HCT116 (cell line): ENCODE data around the gene THADA. TPM values are rescaled to one million over a fixed set of nuclear protein-coding genes. Genes with fewer than 3 reads are reported as not detected.

Experiments
- ATAC-seq: fragments of 200-7000 bp; cut with Tn5 transposase; 2 replicates; pipeline ENCODE4 v1.9.1; 2020; ENCODE audit warnings: mild to moderate bottlenecking, moderate library complexity
- BruUV-seq: library from RNA; stranded (reverse); fragments of 400-500 nt; replicated peaks from 2 replicates; lab custom pipeline; 2021; lab: Mats Ljungman, UMichigan
- CTCF ChIA-PET: fragments of 300-600 bp; sonication (Branson Sonifier 250); formaldehyde crosslinking; loops from one replicate; lab custom pipeline; 2021; ENCODE audit warnings: antibody characterized with exemption; lab: Charles Lee
- POLR2A ChIA-PET: fragments of 300-600, 350-600 bp; sonication (Branson Sonifier 250); formaldehyde crosslinking; loops from one replicate; lab custom pipeline; 2021; ENCODE audit warnings: antibody characterized with exemption; lab: Charles Lee
- RAD21 ChIA-PET, 2 experiments: fragments of 300-600 bp; sonication (Branson Sonifier 250); formaldehyde crosslinking; loops; one replicate each; lab custom pipeline; 2023; ENCODE audit warnings: low total read pairs in 2 of 2; ENCODE audit not compliant: uncharacterized antibody in 2 of 2, unreplicated experiment in 2 of 2, low non-redundant PET in 1 of 2; lab: Charles Lee
- DNase-seq: peaks from one replicate; pipeline ENCODE4 v3.0.0-alpha.2; 2010; ENCODE audit warnings: low read depth, low spot score
- H2AFZ ChIP-seq: fragments of 200-600 bp; shearing (Covaris generic), sonication (generic); 2 replicates; pipeline ENCODE4 v1.6.1; 2017; ENCODE audit warnings: low read depth, mixed run types, mixed read lengths, antibody characterized with exemption, low read length; ENCODE audit not compliant: poor library complexity, severe bottlenecking
- H3K27ac ChIP-seq: 2 replicates; pipeline ENCODE4 v1.5.1; 2012; ENCODE audit warnings: low read depth, low read length
- H3K27me3 ChIP-seq: fragments of 200-600 bp; sonication (generic); 2 replicates; pipeline ENCODE4 v1.6.1; 2016; ENCODE audit warnings: mixed run types, low read length, mixed read lengths; ENCODE audit not compliant: insufficient read depth
- H3K36me3 ChIP-seq, 2 experiments: fragments of 200-500 bp in 1 of 2; fragments of 200-600 bp in 1 of 2; sonication (Bioruptor generic) in 1 of 2; sonication (generic) in 1 of 2; 2 replicates each; pipeline versions ENCODE4 v1.5.1 to v1.6.1; 2014 to 2016; ENCODE audit warnings: low read length in 2 of 2, inconsistent platforms in 1 of 2, mixed read lengths in 1 of 2, mixed run types in 1 of 2; ENCODE audit not compliant: insufficient read depth in 2 of 2, control insufficient read depth in 1 of 2
- H3K4me1 ChIP-seq, 2 experiments: fragments of 200-600 bp in 1 of 2; sonication (generic) in 1 of 2; 2 replicates each; pipeline versions ENCODE4 v1.5.1 to v1.6.1; 2012 to 2017; ENCODE audit warnings: low read length in 2 of 2, inconsistent platforms in 1 of 2, mild to moderate bottlenecking in 1 of 2, mixed read lengths in 1 of 2, mixed run types in 1 of 2, moderate library complexity in 1 of 2; ENCODE audit not compliant: insufficient read depth in 2 of 2, control insufficient read depth in 1 of 2
- H3K4me2 ChIP-seq: fragments of 200-600 bp; sonication (generic); 2 replicates; pipeline ENCODE4 v1.6.1; 2017; ENCODE audit warnings: mixed run types, low read length, mixed read lengths
- H3K4me3 ChIP-seq, 2 experiments: fragments of 200-600 bp in 1 of 2; sonication (generic) in 1 of 2; replicated peaks in 1 of 2; 2 replicates each; pipeline ENCODE4 v1.5.1; 2011 to 2016; ENCODE audit warnings: low read length in 2 of 2, control low read depth in 1 of 2, low read depth in 1 of 2, mild to moderate bottlenecking in 1 of 2, mixed read lengths in 1 of 2, mixed run types in 1 of 2
- H3K79me2 ChIP-seq: fragments of 200-600 bp; sonication (generic); 2 replicates; pipeline ENCODE4 v1.6.1; 2017; ENCODE audit warnings: mild to moderate bottlenecking, mixed run types, low read length, moderate library complexity, mixed read lengths; ENCODE audit not compliant: insufficient read depth
- H3K9ac ChIP-seq: fragments of 200-600 bp; sonication (generic); 2 replicates; pipeline ENCODE4 v1.6.1; 2016; ENCODE audit warnings: low read length, mixed read lengths
- H3K9me2 ChIP-seq: fragments of 200-600 bp; sonication (generic), shearing (Covaris generic); 2 replicates; pipeline ENCODE4 v1.6.1; 2017; ENCODE audit warnings: mixed run types, mild to moderate bottlenecking, moderate library complexity; ENCODE audit not compliant: insufficient read depth
- H3K9me3 ChIP-seq, 2 experiments: fragments of 200-500 bp in 1 of 2; fragments of 200-600 bp in 1 of 2; sonication (Bioruptor generic) in 1 of 2; sonication (generic) in 1 of 2; 2 replicates each; pipeline ENCODE4 v1.6.1; 2014 to 2017; ENCODE audit warnings: low read length in 2 of 2, mixed read lengths in 2 of 2, inconsistent platforms in 1 of 2, low read depth in 1 of 2, mild to moderate bottlenecking in 1 of 2, mixed run types in 1 of 2, moderate library complexity in 1 of 2; ENCODE audit not compliant: control insufficient read depth in 1 of 2, insufficient read depth in 1 of 2
- H4K20me1 ChIP-seq: fragments of 200-600 bp; sonication (generic), shearing (Covaris generic); 2 replicates; pipeline ENCODE4 v1.6.1; 2017; ENCODE audit warnings: mixed run types, mild to moderate bottlenecking, moderate library complexity; ENCODE audit not compliant: insufficient read depth
- EGR1 ChIP-seq: IDR thresholded peaks from 2 replicates; pipeline ENCODE4 v1.6.1; 2012; ENCODE audit warnings: low read depth
- ELF1 ChIP-seq: IDR thresholded peaks from 2 replicates; pipeline ENCODE4 v1.6.1; 2012; ENCODE audit warnings: low read depth, borderline replicate concordance
- EZH2 ChIP-seq: fragments of 200-600 bp; sonication (generic); IDR thresholded peaks from 2 replicates; pipeline ENCODE4 v1.6.1; 2017; ENCODE audit warnings: antibody characterized with exemption, mixed run types
- MAX ChIP-seq: IDR thresholded peaks from 2 replicates; pipeline ENCODE4 v1.6.1; 2012
- POLR2A ChIP-seq: IDR thresholded peaks from 2 replicates; pipeline ENCODE4 v1.7.0; 2011; ENCODE audit warnings: borderline replicate concordance; ENCODE audit not compliant: insufficient read depth, insufficient read length; ENCODE audit errors: extremely low read depth
- SIN3A ChIP-seq: IDR thresholded peaks from 2 replicates; pipeline ENCODE4 v1.6.1; 2012; ENCODE audit warnings: low read depth
- SP1 ChIP-seq: IDR thresholded peaks from 2 replicates; pipeline ENCODE4 v1.6.1; 2012; ENCODE audit warnings: low read depth
- TCF7L2 ChIP-seq: IDR thresholded peaks from 2 replicates; pipeline ENCODE4 v1.7.0; 2011; ENCODE audit warnings: borderline replicate concordance, inconsistent platforms; ENCODE audit not compliant: insufficient read depth, insufficient read length; ENCODE audit errors: extremely low read depth
- ZNF274 ChIP-seq: fragments of 200-500 bp; sonication (Bioruptor generic); IDR thresholded peaks from 2 replicates; pipeline ENCODE4 v1.6.1; 2014; ENCODE audit warnings: mild to moderate bottlenecking, low read depth, low read length, inconsistent platforms
- intact Hi-C: fragments of 100-400 bp; cut with micrococcal nuclease; formaldehyde crosslinking; loops from 2 replicates; pipeline ENCODE4 v1.10.0; 2022
- total RNA-seq: library from RNA; stranded (reverse); gene quantifications from one replicate; pipeline ENCODE4 v1.2.1, GENCODE V29; 2021; ENCODE audit not compliant: unreplicated experiment
- TF ChIP-seq, protein P1 (sequence below): IDR thresholded peaks from 2 replicates; pipeline ENCODE4 v1.6.1; 2012
- TF ChIP-seq, protein P2 (sequence below), 3 experiments: fragments of 200-600 bp in 1 of 3; sonication (generic) in 1 of 3; IDR thresholded peaks in 2 of 3; conservative IDR thresholded peaks in 1 of 3; 2 replicates each; pipeline ENCODE4 v1.5.1; 2012 to 2017; ENCODE audit warnings: low read depth in 2 of 3, low read length in 2 of 3, antibody characterized with exemption in 1 of 3, borderline replicate concordance in 1 of 3, control low read depth in 1 of 3, mild to moderate bottlenecking in 1 of 3, mixed read lengths in 1 of 3, mixed run types in 1 of 3, moderate library complexity in 1 of 3; ENCODE audit not compliant: insufficient read depth in 1 of 3

The THADA gene
- total RNA-seq, 1 experiment from 2014 or later = 30.7 TPM

- ATAC-seq = peak; percentile 29
- BruUV-seq = no TSS peak
- RAD21 ChIA-PET = no interaction called here
Observed at GRCh38 chr2:43185146-43185545, 410.7 kb downstream of the THADA start.

More at GRCh38 chr2:43185146-43185545, 410.7 kb downstream of the THADA start:
- Histone ChIP-seq H3K36me3 (no peaks in the 10 kb centered on the region), H3K9me2 (no peaks in the 10 kb centered on the region), H3K27ac (peak overlapping the region; percentile 51), H3K4me1 (peaks cover 22 to 62% of the 10 kb centered on the region in 2 experiments), H3K27me3 (no peaks in the 10 kb centered on the region), H3K4me2 (peak overlapping the region; percentile 73), H2AFZ (peak overlapping the region; percentile 29), H3K4me3 (peak overlapping the region in 1 of 2 experiments; percentile 27; a peak in 2 of 4 replicates), H3K9ac (peak overlapping the region; percentile 60), H4K20me1 (no peaks in the 10 kb centered on the region), H3K9me3 (no peaks in the 10 kb centered on the region), H3K79me2 (no peaks in the 10 kb centered on the region)
- ChIA-PET POLR2A (no interaction called here), CTCF (no interaction called here)
- peak; percentile 69 for DNase-seq
- intact Hi-C loops = no loop called here
- TF ChIP-seq EZH2 = no peak
- TF ChIP-seq SP1 = no peak
- TF ChIP-seq MAX = no peak
- no peak for TF ChIP-seq ZNF274
- TF ChIP-seq EGR1 = no peak
- TF ChIP-seq, protein P1, sequence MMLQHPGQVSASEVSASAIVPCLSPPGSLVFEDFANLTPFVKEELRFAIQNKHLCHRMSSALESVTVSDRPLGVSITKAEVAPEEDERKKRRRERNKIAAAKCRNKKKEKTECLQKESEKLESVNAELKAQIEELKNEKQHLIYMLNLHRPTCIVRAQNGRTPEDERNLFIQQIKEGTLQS = no peak
- no peak for TF ChIP-seq TCF7L2
- no peak for TF ChIP-seq POLR2A
- TF ChIP-seq, protein P2, sequence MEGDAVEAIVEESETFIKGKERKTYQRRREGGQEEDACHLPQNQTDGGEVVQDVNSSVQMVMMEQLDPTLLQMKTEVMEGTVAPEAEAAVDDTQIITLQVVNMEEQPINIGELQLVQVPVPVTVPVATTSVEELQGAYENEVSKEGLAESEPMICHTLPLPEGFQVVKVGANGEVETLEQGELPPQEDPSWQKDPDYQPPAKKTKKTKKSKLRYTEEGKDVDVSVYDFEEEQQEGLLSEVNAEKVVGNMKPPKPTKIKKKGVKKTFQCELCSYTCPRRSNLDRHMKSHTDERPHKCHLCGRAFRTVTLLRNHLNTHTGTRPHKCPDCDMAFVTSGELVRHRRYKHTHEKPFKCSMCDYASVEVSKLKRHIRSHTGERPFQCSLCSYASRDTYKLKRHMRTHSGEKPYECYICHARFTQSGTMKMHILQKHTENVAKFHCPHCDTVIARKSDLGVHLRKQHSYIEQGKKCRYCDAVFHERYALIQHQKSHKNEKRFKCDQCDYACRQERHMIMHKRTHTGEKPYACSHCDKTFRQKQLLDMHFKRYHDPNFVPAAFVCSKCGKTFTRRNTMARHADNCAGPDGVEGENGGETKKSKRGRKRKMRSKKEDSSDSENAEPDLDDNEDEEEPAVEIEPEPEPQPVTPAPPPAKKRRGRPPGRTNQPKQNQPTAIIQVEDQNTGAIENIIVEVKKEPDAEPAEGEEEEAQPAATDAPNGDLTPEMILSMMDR (IDR thresholded peaks at IDR 0.05 in 2 of 3, conservative IDR thresholded peaks at IDR 0.05 in 1 of 3; ENCODE audit: borderline replicate concordance in 1 of 3, insufficient read depth in 1 of 3, low read depth in 2 of 3, low read length in 2 of 3) = no peak
- TF ChIP-seq SIN3A = no peak
- no peak for TF ChIP-seq ELF1
